Measurements from ENCODE around the gene RAD51B. TPM values are rescaled to one million over a fixed set of nuclear protein-coding genes. Genes with fewer than 3 reads are reported as not detected.

The RAD51B gene
- total and polyA plus RNA-seq, 4 donors, result 2.5 to 95.0 (median 9.6) TPM

DNA sequence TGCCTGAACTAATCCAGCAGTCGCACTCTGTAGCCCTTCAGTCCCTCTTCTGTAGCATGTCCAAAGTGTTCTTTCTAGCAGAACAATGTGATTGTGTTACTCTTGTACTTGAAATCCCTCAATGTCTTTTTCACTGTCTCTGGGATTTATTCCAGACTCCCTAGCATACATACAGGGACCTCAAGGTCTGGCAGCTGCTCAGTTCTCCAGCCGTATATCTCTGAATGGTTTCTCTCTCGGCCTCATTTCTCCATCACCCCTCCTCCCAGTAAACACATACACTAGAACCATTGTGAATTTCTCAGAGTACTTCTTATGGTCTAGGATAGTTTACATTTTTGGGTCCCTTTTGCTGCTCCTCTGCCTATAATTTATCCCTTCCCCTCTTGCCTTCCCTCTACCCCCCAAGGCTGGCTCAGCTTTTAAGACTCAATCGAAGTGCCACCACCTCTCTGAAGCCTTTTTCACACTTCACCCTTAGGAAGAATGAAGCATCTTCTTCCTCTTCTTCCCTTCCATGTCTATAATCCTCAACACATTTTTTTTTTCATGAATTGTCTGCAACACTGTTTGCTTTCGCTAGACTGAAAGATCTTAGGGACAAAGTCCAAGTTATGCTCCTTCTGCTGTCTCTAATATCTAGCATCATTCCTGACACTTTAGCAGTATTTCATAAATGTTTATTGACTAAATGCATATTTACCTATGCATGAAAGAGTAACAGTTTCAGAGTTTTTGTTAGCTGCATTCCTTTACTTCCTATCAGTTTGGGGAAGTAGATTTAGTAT, 527.2 kb downstream of the RAD51B start:
- peak; percentile 63 to 93 (median 91) for DNase-seq
- Histone ChIP-seq H3K9ac (ENCODE audit: insufficient read depth in 1 of 2, low read length in 2 of 2) (no peak overlapping the region), H3K4me1 (ENCODE audit: control insufficient read depth in 5 of 5, insufficient read depth in 5 of 5, low read length in 5 of 5) (peaks cover 0 to 62% (median 18%) of the 10 kb centered on the region in 5 donors), H3K27ac (ENCODE audit: low read depth in 1 of 2, low read length in 1 of 2) (no peak overlapping the region), H3K4me3 (no peak overlapping the region), H3K36me3 (ENCODE audit: control insufficient read depth in 4 of 4, insufficient read depth in 4 of 4, low read length in 4 of 4) (no peaks in the 10 kb centered on the region), H3K27me3 (ENCODE audit: control insufficient read depth in 3 of 3, insufficient read depth in 3 of 3, low read length in 2 of 3) (no peaks in the 10 kb centered on the region), H3K9me3 (ENCODE audit: control insufficient read depth in 4 of 4, insufficient read depth in 3 of 4, low read length in 3 of 4) (no peaks in the 10 kb centered on the region)
- 93% methylated on average over 5 of the region's 5 CpGs for WGBS, 2 donors
- TF ChIP-seq, protein P1, sequence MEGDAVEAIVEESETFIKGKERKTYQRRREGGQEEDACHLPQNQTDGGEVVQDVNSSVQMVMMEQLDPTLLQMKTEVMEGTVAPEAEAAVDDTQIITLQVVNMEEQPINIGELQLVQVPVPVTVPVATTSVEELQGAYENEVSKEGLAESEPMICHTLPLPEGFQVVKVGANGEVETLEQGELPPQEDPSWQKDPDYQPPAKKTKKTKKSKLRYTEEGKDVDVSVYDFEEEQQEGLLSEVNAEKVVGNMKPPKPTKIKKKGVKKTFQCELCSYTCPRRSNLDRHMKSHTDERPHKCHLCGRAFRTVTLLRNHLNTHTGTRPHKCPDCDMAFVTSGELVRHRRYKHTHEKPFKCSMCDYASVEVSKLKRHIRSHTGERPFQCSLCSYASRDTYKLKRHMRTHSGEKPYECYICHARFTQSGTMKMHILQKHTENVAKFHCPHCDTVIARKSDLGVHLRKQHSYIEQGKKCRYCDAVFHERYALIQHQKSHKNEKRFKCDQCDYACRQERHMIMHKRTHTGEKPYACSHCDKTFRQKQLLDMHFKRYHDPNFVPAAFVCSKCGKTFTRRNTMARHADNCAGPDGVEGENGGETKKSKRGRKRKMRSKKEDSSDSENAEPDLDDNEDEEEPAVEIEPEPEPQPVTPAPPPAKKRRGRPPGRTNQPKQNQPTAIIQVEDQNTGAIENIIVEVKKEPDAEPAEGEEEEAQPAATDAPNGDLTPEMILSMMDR (IDR thresholded peaks at IDR 0.05; ENCODE audit: control extremely low read depth, extremely low read depth), result no peak
- ATAC-seq (ENCODE audit: insufficient read depth, low FRiP score), result no peak

DNA sequence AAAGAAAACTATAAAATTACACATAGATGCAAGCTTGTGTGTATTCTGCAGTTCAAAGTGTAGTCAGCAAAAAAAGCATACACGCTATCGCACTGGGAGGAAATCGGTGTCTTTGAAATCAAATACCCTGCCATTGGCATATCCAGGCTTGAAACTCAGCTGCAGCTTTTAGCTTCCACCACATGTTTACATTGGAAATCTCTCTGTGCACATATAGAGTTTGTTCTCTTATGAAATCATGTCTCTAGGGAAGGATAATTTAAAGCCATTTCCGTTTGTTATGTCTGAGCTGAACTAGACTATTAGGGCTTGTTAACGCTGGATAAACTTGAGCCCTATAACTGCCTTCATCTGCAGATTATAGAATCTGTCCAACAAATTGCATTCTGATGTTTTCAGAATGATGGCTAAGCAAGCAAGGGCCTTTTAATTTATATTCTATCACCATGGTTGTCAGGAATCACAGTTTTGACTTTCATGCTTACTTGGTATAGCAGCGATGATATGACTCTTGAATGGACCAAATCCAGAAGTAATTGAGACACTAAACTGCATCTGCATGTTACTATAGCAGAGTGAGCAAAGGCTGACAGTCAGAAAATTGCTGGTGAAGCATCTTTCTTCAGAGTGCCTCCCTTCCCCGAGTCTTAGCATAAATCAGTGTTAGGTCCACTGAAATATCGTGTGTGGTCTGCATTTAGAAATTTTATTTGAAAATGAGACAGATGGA, 530.5 kb downstream of the RAD51B start:
- no peak overlapping the region for H3K27ac ChIP-seq (ENCODE audit: low read depth in 1 of 2, low read length in 1 of 2)
- TF ChIP-seq, protein P1 (IDR thresholded peaks at IDR 0.05; ENCODE audit: control extremely low read depth, extremely low read depth), result no peak
- DNase-seq (peak; percentile 79 to 99 (median 98)), ATAC-seq (ENCODE audit: insufficient read depth, low FRiP score) (no peak)
- no peaks in the 10 kb centered on the region for H3K27me3 ChIP-seq (ENCODE audit: control insufficient read depth in 3 of 3, insufficient read depth in 3 of 3, low read length in 2 of 3)
- H3K36me3 ChIP-seq (ENCODE audit: control insufficient read depth in 4 of 4, insufficient read depth in 4 of 4, low read length in 4 of 4), result no peaks in the 10 kb centered on the region
- no peak overlapping the region for H3K4me3 ChIP-seq
- H3K4me1 ChIP-seq (ENCODE audit: control insufficient read depth in 5 of 5, insufficient read depth in 5 of 5, low read length in 5 of 5), result peaks cover 0 to 59% (median 18%) of the 10 kb centered on the region in 5 donors
- WGBS, 2 donors, result 77 to 83% methylated on average over 8 of the region's 8 CpGs
- peak overlapping the region in 1 of 2 donors; percentile 75 for H3K9ac ChIP-seq (ENCODE audit: insufficient read depth in 1 of 2, low read length in 2 of 2)
- no peaks in the 10 kb centered on the region for H3K9me3 ChIP-seq (ENCODE audit: control insufficient read depth in 4 of 4, insufficient read depth in 3 of 4, low read length in 3 of 4)

DNA sequence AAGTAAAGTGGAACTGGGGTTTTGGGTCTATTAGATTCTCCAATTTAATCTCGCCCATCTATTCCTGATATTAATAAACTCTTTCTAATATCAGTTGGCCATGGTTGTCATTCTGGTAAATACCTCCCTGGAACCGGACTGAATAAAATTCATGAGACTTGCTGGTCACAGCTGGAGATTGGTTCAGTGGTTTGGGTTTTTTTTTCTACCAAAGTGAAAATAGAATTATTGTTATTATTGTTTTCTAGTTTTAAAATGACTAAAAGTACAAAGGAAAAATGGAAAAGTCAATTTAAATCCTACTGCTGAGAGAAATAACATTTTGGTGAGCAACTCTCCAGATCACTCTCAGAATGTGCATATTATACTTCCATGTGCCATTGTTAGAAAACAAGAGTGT, 535.8 kb downstream of the RAD51B start:
- no peaks in the 10 kb centered on the region for H3K27me3 ChIP-seq (ENCODE audit: control insufficient read depth in 3 of 3, insufficient read depth in 3 of 3, low read length in 2 of 3)
- no peak overlapping the region for H3K27ac ChIP-seq (ENCODE audit: low read depth in 1 of 2, low read length in 1 of 2)
- H3K4me3 ChIP-seq, result no peak overlapping the region
- H3K9ac ChIP-seq (ENCODE audit: insufficient read depth in 1 of 2, low read length in 2 of 2), result no peak overlapping the region
- H3K9me3 ChIP-seq (ENCODE audit: control insufficient read depth in 4 of 4, insufficient read depth in 3 of 4, low read length in 3 of 4), result no peaks in the 10 kb centered on the region
- DNase-seq (no peak), ATAC-seq (ENCODE audit: insufficient read depth, low FRiP score) (no peak)
- peaks cover 0 to 42% (median 20%) of the 10 kb centered on the region in 5 donors for H3K4me1 ChIP-seq (ENCODE audit: control insufficient read depth in 5 of 5, insufficient read depth in 5 of 5, low read length in 5 of 5)
- WGBS, 2 donors, result 95 to 98% methylated on average over 2 of the region's 2 CpGs
- TF ChIP-seq, protein P1 (IDR thresholded peaks at IDR 0.05; ENCODE audit: control extremely low read depth, extremely low read depth), result no peak
- H3K36me3 ChIP-seq (ENCODE audit: control insufficient read depth in 4 of 4, insufficient read depth in 4 of 4, low read length in 4 of 4), result no peaks in the 10 kb centered on the region
